SK-N-SH (cell line): ENCODE results near the gene TBC1D5. TPM values are rescaled to one million over a fixed set of nuclear protein-coding genes. Genes with fewer than 3 reads are reported as not detected.

ENCODE experiments used
- CTCF ChIA-PET: fragments of 300-600, 350-600 bp; formaldehyde crosslinking; extraction: SDS; loops from one replicate; lab custom pipeline; 2021; lab: Yijun Ruan, JAX
- POLR2A ChIA-PET: fragments of 350-600 bp; sonication (Branson Sonifier 250); formaldehyde crosslinking; extraction: SDS; loops from one replicate; lab custom pipeline; 2020; ENCODE audit warnings: antibody characterized with exemption, inconsistent platforms; lab: Yijun Ruan, JAX
- DNase-seq: peaks from one replicate; pipeline ENCODE4 v3.0.0; 2012
- H2AFZ ChIP-seq: fragments of 200-600 bp; sonication (generic); 2 replicates; pipeline ENCODE4 v1.8.1; 2016; ENCODE audit warnings: antibody characterized with exemption, mild to moderate bottlenecking, low read depth
- H3F3A ChIP-seq: fragments of 200-600 bp; sonication (generic); replicated peaks from 2 replicates; pipeline ENCODE3; 2016; ENCODE audit warnings: antibody characterized with exemption, mild to moderate bottlenecking; ENCODE audit not compliant: insufficient read depth
- H3K27ac ChIP-seq, 2 experiments: fragments of 200-500 bp in 1 of 2; fragments of 200-600 bp in 1 of 2; sonication (Bioruptor generic) in 1 of 2; sonication (generic), shearing (Covaris generic) in 1 of 2; 2 replicates each; pipeline versions ENCODE4 v1.5.1 to v1.6.1; 2014 to 2016; ENCODE audit warnings: low read depth in 2 of 2, inconsistent platforms in 1 of 2, low read length in 1 of 2, mild to moderate bottlenecking in 1 of 2, mixed read lengths in 1 of 2
- H3K27me3 ChIP-seq: fragments of 200-600 bp; sonication (generic), shearing (Covaris generic); 2 replicates; pipeline ENCODE4 v1.6.1; 2016; ENCODE audit warnings: mixed run types; ENCODE audit not compliant: insufficient read depth
- H3K36me3 ChIP-seq, 2 experiments: fragments of 200-500 bp in 1 of 2; fragments of 200-600 bp in 1 of 2; sonication (Bioruptor generic) in 1 of 2; sonication (generic) in 1 of 2; replicated peaks in 1 of 2; 2 replicates each; pipeline versions ENCODE3 to v1.5.1; 2014 to 2016; ENCODE audit warnings: low read length in 1 of 2, mild to moderate bottlenecking in 1 of 2; ENCODE audit not compliant: insufficient read depth in 2 of 2, control insufficient read depth in 1 of 2
- H3K4me1 ChIP-seq, 2 experiments: fragments of 200-500 bp in 1 of 2; fragments of 200-600 bp in 1 of 2; sonication (Bioruptor generic) in 1 of 2; sonication (generic), shearing (Covaris generic) in 1 of 2; 2 replicates each; pipeline versions ENCODE4 v1.5.1 to v1.6.1; 2014 to 2016; ENCODE audit warnings: low read depth in 1 of 2, low read length in 1 of 2, mixed run types in 1 of 2; ENCODE audit not compliant: insufficient read depth in 2 of 2, control insufficient read depth in 1 of 2
- H3K4me2 ChIP-seq: fragments of 200-600 bp; sonication (generic), shearing (Covaris generic); 2 replicates; pipeline ENCODE4 v1.6.1; 2017; ENCODE audit warnings: mixed run types
- H3K4me3 ChIP-seq, 2 experiments: fragments of 200-500 bp in 1 of 2; fragments of 200-600 bp in 1 of 2; sonication (Bioruptor generic) in 1 of 2; sonication (generic), shearing (Covaris generic) in 1 of 2; 2 replicates each; pipeline versions ENCODE4 v1.5.1 to v1.8.1; 2014 to 2016; ENCODE audit warnings: low read depth in 2 of 2, inconsistent platforms in 1 of 2, low read length in 1 of 2, mild to moderate bottlenecking in 1 of 2, mixed read lengths in 1 of 2, moderate library complexity in 1 of 2
- H3K79me2 ChIP-seq: fragments of 200-600 bp; sonication (generic); 2 replicates; pipeline ENCODE4 v1.8.1; 2017; ENCODE audit warnings: mild to moderate bottlenecking; ENCODE audit not compliant: insufficient read depth
- H3K9ac ChIP-seq: fragments of 200-600 bp; sonication (generic); 2 replicates; pipeline ENCODE4 v1.6.1; 2017; ENCODE audit warnings: mixed run types
- H3K9me2 ChIP-seq: fragments of 200-600 bp; sonication (generic); 2 replicates; pipeline ENCODE4 v1.6.1; 2017; ENCODE audit warnings: mixed run types
- H3K9me3 ChIP-seq: fragments of 200-600 bp; sonication (generic); 2 replicates; pipeline ENCODE4 v1.6.1; 2017; ENCODE audit warnings: mixed run types, mild to moderate bottlenecking, moderate library complexity
- H4K20me1 ChIP-seq: fragments of 200-600 bp; sonication (generic); 2 replicates; pipeline ENCODE4 v1.6.1; 2017; ENCODE audit warnings: mild to moderate bottlenecking, mixed run types; ENCODE audit not compliant: insufficient read depth
- ELF1 ChIP-seq: IDR thresholded peaks from 2 replicates; pipeline ENCODE4 v1.4.0; 2012
- EP300 ChIP-seq, 2 experiments: IDR thresholded peaks; 2 replicates each; pipeline versions ENCODE4 v1.4.0 to v1.6.1; 2012; ENCODE audit warnings: borderline replicate concordance in 1 of 2, low read depth in 1 of 2, low read length in 1 of 2
- FOSL2 ChIP-seq: IDR thresholded peaks from 2 replicates; pipeline ENCODE4 v1.4.0; 2012; ENCODE audit warnings: low read depth, mild to moderate bottlenecking, moderate library complexity, borderline replicate concordance
- FOXJ3 ChIP-seq: sonication (generic); formaldehyde crosslinking; IDR thresholded peaks from 2 replicates; pipeline ENCODE4 v1.5.1; 2020; ENCODE audit warnings: mild to moderate bottlenecking, missing genetic modification reagents
- FOXM1 ChIP-seq: IDR thresholded peaks from 2 replicates; pipeline ENCODE4 v1.4.0; 2012; ENCODE audit warnings: low read depth, mild to moderate bottlenecking
- GATA2 ChIP-seq: sonication (generic); formaldehyde crosslinking; IDR thresholded peaks from 2 replicates; pipeline ENCODE4 v1.5.0; 2020; ENCODE audit warnings: mild to moderate bottlenecking, missing genetic modification reagents
- POLR2AphosphoS5 ChIP-seq: IDR thresholded peaks from 2 replicates; pipeline ENCODE4 v1.6.1; 2012; ENCODE audit warnings: low read depth, low read length
- RCOR1 ChIP-seq: fragments of 150-350 bp; IDR thresholded peaks from 2 replicates; pipeline ENCODE4 v1.6.1; 2017; ENCODE audit warnings: antibody characterized with exemption, low read length
- RFX5 ChIP-seq: IDR thresholded peaks from 2 replicates; pipeline ENCODE4 v1.6.1; 2012; ENCODE audit warnings: mild to moderate bottlenecking, improper control_type of control experiment, low read length
- SIN3A ChIP-seq: IDR thresholded peaks from 2 replicates; pipeline ENCODE4 v1.6.1; 2012; ENCODE audit warnings: low read depth, mild to moderate bottlenecking, low read length, moderate library complexity, borderline replicate concordance
- TAF1 ChIP-seq: IDR thresholded peaks from 2 replicates; pipeline ENCODE4 v1.6.1; 2012; ENCODE audit warnings: low read depth, mild to moderate bottlenecking, low read length, moderate library complexity, borderline replicate concordance
- YY1 ChIP-seq: IDR thresholded peaks from 2 replicates; pipeline ENCODE4 v1.4.0; 2012; ENCODE audit warnings: low read depth, mild to moderate bottlenecking
- polyA plus RNA-seq, 3 experiments: library from polyadenylated mRNA; depleted of rRNA; stranded (reverse); fragments of >200 nt; gene quantifications; 2 replicates each; pipeline ENCODE4 v1.2.3, GENCODE V29; 2012
- TF ChIP-seq, protein P1 (sequence below): IDR thresholded peaks from 2 replicates; pipeline ENCODE4; 2012
- TF ChIP-seq, protein P2 (sequence below): IDR thresholded peaks from 2 replicates; pipeline ENCODE4 v1.4.0; 2012; ENCODE audit warnings: low read depth
- TF ChIP-seq, protein P3 (sequence below): fragments of 200-600 bp; sonication (generic); IDR thresholded peaks from 2 replicates; pipeline ENCODE4 v1.6.1; 2017; ENCODE audit warnings: antibody characterized with exemption, mild to moderate bottlenecking, moderate library complexity
- TF ChIP-seq, protein P4 (sequence below): IDR thresholded peaks from 2 replicates; pipeline ENCODE4 v1.6.1; 2012; ENCODE audit warnings: mild to moderate bottlenecking, low read depth, low read length, moderate library complexity
- TF ChIP-seq, protein P5 (sequence below): fragments of 150-350 bp; IDR thresholded peaks from 2 replicates; pipeline ENCODE4 v1.6.1; 2016; ENCODE audit warnings: mild to moderate bottlenecking, low read depth, low read length

The TBC1D5 gene
- polyA plus RNA-seq, 1 of the 3 experiments (the other 2 are of a cell fraction) = 19.5 TPM

DNA sequence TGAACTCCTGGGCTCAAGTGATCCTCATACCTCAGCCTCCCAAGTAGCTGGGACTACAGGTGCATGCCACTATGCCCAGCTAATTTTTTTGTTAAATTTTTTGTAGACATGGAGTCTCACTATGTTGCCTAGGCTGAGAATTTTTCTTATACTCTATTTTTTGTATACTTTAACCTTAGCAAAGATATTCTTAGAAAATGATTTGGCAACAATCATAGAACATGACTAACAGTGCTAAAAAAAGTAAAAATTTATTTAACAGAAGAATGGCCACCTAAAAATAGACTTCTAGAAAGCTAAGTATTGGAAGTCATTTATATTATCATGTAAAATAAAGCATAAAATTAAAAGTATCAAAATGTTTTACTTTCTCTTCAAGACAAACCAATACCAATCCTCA lies 535.4 kb downstream of the TBC1D5 start:
- Histone ChIP-seq H3K36me3 (peaks cover 0 to 6% of the 10 kb centered on the region in 2 experiments), H3K27me3 (no peaks in the 10 kb centered on the region), H3K9ac (no peak overlapping the region), H3K4me3 (no peak overlapping the region), H3K9me3 (no peaks in the 10 kb centered on the region), H3K27ac (no peak overlapping the region), H3K79me2 (no peaks in the 10 kb centered on the region), H2AFZ (no peak overlapping the region), H3K9me2 (no peaks in the 10 kb centered on the region), H3K4me1 (no peaks in the 10 kb centered on the region; a peak in 1 of 4 replicates), H3F3A (peaks cover 5% of the 10 kb centered on the region), H3K4me2 (no peak overlapping the region), H4K20me1 (no peaks in the 10 kb centered on the region)
- CTCF ChIA-PET = no interaction called here
- POLR2A ChIA-PET = no interaction called here
- no peak for DNase-seq
- TF ChIP-seq RCOR1 (no peak), TAF1 (no peak), FOXJ3 (CRISPR knock-in tag) (no peak), FOSL2 (no peak), YY1 (no peak), FOXM1 (no peak), EP300 (IDR thresholded peaks at IDR 0.05; ENCODE audit: borderline replicate concordance in 1 of 2, low read depth in 1 of 2, low read length in 1 of 2) (no peak), SIN3A (no peak), ELF1 (no peak), RFX5 (no peak), GATA2 (CRISPR knock-in tag) (no peak), POLR2AphosphoS5 (no peak)
- TF ChIP-seq, protein P1, sequence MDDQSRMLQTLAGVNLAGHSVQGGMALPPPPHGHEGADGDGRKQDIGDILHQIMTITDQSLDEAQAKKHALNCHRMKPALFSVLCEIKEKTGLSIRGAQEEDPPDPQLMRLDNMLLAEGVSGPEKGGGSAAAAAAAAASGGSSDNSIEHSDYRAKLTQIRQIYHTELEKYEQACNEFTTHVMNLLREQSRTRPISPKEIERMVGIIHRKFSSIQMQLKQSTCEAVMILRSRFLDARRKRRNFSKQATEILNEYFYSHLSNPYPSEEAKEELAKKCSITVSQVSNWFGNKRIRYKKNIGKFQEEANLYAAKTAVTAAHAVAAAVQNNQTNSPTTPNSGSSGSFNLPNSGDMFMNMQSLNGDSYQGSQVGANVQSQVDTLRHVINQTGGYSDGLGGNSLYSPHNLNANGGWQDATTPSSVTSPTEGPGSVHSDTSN = no peak
- TF ChIP-seq, protein P2, sequence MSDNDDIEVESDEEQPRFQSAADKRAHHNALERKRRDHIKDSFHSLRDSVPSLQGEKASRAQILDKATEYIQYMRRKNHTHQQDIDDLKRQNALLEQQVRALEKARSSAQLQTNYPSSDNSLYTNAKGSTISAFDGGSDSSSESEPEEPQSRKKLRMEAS = no peak
- TF ChIP-seq, protein P3, sequence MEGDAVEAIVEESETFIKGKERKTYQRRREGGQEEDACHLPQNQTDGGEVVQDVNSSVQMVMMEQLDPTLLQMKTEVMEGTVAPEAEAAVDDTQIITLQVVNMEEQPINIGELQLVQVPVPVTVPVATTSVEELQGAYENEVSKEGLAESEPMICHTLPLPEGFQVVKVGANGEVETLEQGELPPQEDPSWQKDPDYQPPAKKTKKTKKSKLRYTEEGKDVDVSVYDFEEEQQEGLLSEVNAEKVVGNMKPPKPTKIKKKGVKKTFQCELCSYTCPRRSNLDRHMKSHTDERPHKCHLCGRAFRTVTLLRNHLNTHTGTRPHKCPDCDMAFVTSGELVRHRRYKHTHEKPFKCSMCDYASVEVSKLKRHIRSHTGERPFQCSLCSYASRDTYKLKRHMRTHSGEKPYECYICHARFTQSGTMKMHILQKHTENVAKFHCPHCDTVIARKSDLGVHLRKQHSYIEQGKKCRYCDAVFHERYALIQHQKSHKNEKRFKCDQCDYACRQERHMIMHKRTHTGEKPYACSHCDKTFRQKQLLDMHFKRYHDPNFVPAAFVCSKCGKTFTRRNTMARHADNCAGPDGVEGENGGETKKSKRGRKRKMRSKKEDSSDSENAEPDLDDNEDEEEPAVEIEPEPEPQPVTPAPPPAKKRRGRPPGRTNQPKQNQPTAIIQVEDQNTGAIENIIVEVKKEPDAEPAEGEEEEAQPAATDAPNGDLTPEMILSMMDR = no peak
- TF ChIP-seq, protein P4, sequence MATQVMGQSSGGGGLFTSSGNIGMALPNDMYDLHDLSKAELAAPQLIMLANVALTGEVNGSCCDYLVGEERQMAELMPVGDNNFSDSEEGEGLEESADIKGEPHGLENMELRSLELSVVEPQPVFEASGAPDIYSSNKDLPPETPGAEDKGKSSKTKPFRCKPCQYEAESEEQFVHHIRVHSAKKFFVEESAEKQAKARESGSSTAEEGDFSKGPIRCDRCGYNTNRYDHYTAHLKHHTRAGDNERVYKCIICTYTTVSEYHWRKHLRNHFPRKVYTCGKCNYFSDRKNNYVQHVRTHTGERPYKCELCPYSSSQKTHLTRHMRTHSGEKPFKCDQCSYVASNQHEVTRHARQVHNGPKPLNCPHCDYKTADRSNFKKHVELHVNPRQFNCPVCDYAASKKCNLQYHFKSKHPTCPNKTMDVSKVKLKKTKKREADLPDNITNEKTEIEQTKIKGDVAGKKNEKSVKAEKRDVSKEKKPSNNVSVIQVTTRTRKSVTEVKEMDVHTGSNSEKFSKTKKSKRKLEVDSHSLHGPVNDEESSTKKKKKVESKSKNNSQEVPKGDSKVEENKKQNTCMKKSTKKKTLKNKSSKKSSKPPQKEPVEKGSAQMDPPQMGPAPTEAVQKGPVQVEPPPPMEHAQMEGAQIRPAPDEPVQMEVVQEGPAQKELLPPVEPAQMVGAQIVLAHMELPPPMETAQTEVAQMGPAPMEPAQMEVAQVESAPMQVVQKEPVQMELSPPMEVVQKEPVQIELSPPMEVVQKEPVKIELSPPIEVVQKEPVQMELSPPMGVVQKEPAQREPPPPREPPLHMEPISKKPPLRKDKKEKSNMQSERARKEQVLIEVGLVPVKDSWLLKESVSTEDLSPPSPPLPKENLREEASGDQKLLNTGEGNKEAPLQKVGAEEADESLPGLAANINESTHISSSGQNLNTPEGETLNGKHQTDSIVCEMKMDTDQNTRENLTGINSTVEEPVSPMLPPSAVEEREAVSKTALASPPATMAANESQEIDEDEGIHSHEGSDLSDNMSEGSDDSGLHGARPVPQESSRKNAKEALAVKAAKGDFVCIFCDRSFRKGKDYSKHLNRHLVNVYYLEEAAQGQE = no peak
- TF ChIP-seq, protein P5, sequence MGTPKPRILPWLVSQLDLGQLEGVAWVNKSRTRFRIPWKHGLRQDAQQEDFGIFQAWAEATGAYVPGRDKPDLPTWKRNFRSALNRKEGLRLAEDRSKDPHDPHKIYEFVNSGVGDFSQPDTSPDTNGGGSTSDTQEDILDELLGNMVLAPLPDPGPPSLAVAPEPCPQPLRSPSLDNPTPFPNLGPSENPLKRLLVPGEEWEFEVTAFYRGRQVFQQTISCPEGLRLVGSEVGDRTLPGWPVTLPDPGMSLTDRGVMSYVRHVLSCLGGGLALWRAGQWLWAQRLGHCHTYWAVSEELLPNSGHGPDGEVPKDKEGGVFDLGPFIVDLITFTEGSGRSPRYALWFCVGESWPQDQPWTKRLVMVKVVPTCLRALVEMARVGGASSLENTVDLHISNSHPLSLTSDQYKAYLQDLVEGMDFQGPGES = no peak
